Measurements from ENCODE around the gene OR5H2. TPM values are rescaled to one million over a fixed set of nuclear protein-coding genes. Genes with fewer than 3 reads are reported as not detected.
"Not testable (repeated sequence)": the region's sequence is repeated elsewhere in the genome, so short reads cannot be mapped to it uniquely, and the experiment has no call there.

OR5H2 gene
- total RNA-seq, 1 donor from 2014 or later, result not detected

DNA sequence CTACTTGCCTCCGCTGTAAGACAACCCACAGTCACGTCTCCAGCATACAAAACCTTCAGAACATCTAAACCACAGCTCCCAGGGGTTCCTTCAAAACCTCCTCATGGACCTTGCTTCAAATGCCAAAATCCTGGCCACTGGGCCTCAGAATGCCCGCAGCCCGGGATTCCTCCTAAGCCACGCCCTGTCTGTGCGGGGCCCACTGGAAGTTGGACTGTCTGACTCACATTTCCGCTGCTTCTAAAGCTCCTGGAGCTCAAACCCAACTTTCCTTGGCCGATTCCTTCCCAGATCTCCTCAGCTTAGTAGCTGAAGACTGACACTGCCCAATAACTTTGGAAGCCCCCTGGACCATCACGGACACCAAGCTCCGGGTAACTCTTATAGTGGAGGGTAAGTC lies 36.2 kb upstream of the OR5H2 start:
- H3K9me3 Mint-ChIP-seq (ENCODE audit: low read depth), result no peaks in the 10 kb centered on the region
- DNase-seq (ENCODE audit: low spot score), result no peak
- TF ChIP-seq, protein P1, sequence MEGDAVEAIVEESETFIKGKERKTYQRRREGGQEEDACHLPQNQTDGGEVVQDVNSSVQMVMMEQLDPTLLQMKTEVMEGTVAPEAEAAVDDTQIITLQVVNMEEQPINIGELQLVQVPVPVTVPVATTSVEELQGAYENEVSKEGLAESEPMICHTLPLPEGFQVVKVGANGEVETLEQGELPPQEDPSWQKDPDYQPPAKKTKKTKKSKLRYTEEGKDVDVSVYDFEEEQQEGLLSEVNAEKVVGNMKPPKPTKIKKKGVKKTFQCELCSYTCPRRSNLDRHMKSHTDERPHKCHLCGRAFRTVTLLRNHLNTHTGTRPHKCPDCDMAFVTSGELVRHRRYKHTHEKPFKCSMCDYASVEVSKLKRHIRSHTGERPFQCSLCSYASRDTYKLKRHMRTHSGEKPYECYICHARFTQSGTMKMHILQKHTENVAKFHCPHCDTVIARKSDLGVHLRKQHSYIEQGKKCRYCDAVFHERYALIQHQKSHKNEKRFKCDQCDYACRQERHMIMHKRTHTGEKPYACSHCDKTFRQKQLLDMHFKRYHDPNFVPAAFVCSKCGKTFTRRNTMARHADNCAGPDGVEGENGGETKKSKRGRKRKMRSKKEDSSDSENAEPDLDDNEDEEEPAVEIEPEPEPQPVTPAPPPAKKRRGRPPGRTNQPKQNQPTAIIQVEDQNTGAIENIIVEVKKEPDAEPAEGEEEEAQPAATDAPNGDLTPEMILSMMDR (IDR thresholded peaks at IDR 0.05), result no peak
- no peaks in the 10 kb centered on the region for H3K27me3 Mint-ChIP-seq (ENCODE audit: low read depth)
- no peak overlapping the region for H3K4me3 Mint-ChIP-seq (ENCODE audit: unreplicated experiment)
- H3K27ac Mint-ChIP-seq (ENCODE audit: unreplicated experiment), result no peak overlapping the region
- no peaks in the 10 kb centered on the region for H3K4me1 Mint-ChIP-seq (ENCODE audit: low read depth)
- no peaks in the 10 kb centered on the region for H3K36me3 Mint-ChIP-seq (ENCODE audit: low read depth)

DNA sequence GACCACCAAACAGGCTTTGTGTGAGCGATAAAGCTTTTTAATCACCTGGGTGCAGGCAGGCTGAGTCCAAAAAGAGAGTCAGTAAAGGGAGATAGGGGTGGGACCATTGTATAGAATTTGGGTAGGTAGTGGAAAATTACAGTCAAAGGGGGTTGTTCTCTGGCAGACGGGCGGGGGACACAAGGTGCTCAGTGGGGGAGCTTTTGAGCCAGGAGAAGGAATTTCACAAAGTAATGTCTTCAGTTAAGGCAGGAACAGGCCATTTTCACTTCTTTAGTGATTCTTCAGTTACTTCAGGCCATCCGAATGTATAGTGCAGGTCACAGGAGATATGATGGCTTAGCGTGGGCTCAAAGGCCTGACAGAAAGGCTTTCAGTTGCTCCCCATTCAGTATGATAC lies 26.3 kb upstream of the OR5H2 start:
- H3K9me3 Mint-ChIP-seq (ENCODE audit: low read depth); H3K27me3 Mint-ChIP-seq (ENCODE audit: low read depth); H3K4me3 Mint-ChIP-seq (ENCODE audit: unreplicated experiment); H3K4me1 Mint-ChIP-seq (ENCODE audit: low read depth); H3K36me3 Mint-ChIP-seq (ENCODE audit: low read depth); DNase-seq (ENCODE audit: low spot score); H3K27ac Mint-ChIP-seq (ENCODE audit: unreplicated experiment): not testable (repeated sequence)

DNA sequence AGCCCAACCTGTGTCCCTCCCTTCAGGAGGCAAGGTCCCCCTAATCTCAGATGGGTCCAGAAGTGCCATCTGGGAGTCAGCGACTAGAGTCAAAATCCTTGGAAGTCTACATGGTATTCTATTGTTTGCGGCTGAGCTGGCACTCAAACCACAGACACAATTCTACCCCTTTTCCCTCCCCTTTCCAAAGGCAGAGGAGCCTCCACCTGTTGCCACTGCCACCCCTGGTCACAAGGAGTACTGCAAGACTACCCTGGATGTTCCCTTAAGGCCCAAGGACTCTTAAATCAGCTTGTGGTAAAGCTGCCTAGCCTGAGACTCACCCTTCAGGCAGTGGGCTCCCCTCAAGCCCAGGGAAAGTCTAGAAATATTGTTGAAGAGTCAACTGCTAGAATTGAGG lies 22.6 kb upstream of the OR5H2 start:
- no peak for DNase-seq (ENCODE audit: low spot score)
- H3K27ac Mint-ChIP-seq (ENCODE audit: unreplicated experiment), result no peak overlapping the region
- H3K4me1 Mint-ChIP-seq (ENCODE audit: low read depth), result no peaks in the 10 kb centered on the region
- no peak overlapping the region for H3K4me3 Mint-ChIP-seq (ENCODE audit: unreplicated experiment)
- H3K36me3 Mint-ChIP-seq (ENCODE audit: low read depth), result no peaks in the 10 kb centered on the region
- TF ChIP-seq, protein P1 (IDR thresholded peaks at IDR 0.05), result no peak
- peaks cover 5% of the 10 kb centered on the region for H3K9me3 Mint-ChIP-seq (ENCODE audit: low read depth)
- peaks cover 3% of the 10 kb centered on the region for H3K27me3 Mint-ChIP-seq (ENCODE audit: low read depth)

DNA sequence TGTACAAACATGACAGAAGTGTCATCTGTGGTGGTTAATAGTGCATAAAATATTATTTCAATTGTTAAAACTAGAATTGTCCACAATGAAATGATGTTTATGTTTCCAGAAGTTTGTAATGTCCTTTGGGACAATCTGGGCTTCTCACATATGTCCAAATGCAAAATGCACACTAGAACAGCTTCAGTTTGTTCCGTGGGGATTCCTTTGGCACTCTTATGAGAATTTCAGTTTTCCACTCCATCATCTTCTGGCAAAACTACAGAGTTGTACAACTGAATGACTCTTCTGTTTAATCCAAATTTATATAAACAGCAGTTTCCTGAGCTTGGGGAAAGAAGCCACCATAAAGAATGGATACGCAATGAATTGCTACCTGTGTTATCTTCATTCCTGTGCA lies 20.3 kb upstream of the OR5H2 start:
- Mint-ChIP-seq H3K9me3 (ENCODE audit: low read depth) (peaks cover 5% of the 10 kb centered on the region), H3K36me3 (ENCODE audit: low read depth) (no peaks in the 10 kb centered on the region), H3K27ac (ENCODE audit: unreplicated experiment) (no peak overlapping the region), H3K4me1 (ENCODE audit: low read depth) (no peaks in the 10 kb centered on the region), H3K4me3 (ENCODE audit: unreplicated experiment) (no peak overlapping the region), H3K27me3 (ENCODE audit: low read depth) (no peaks in the 10 kb centered on the region)
- DNase-seq (ENCODE audit: low spot score), result no peak
- TF ChIP-seq, protein P1 (IDR thresholded peaks at IDR 0.05), result no peak

DNA sequence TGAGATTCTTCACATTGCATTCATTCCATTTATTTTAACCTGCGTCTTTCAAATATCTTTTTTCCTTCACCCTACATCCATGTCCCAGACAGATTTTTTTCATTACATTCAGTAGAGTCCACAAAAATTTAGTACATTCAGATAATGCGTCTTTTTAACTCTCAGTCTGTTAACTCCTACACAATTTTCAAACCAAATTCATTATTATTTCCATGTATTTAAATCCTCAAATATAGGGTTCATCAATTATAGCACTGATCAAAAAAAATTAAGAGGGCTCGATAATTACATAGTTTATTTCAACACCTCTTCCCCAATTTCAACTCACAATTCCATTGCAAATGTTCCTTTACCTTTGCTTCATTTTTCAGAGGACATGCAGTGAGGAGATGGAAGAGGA lies 18.4 kb upstream of the OR5H2 start, which contains the start of gene OR5H6:
TSS of gene OR5H6 (plus strand) at position 301 of the 400 bp plus-strand sequence. CDS start at position 390, 89 bp downstream.
- H3K4me3 Mint-ChIP-seq (ENCODE audit: unreplicated experiment), result no peak within 1 kb of the TSS
- H3K27me3 Mint-ChIP-seq (ENCODE audit: low read depth), result no peaks in the 10 kb centered on the region
- no peaks in the 10 kb centered on the region for H3K36me3 Mint-ChIP-seq (ENCODE audit: low read depth)
- TF ChIP-seq, protein P1 (IDR thresholded peaks at IDR 0.05), result no peak
- H3K9me3 Mint-ChIP-seq (ENCODE audit: low read depth), result peaks cover 2% of the 10 kb centered on the region
- H3K4me1 Mint-ChIP-seq (ENCODE audit: low read depth), result no peaks in the 10 kb centered on the region
- no peak within 1 kb of the TSS for H3K27ac Mint-ChIP-seq (ENCODE audit: unreplicated experiment)
- no peak for DNase-seq (ENCODE audit: low spot score)

DNA sequence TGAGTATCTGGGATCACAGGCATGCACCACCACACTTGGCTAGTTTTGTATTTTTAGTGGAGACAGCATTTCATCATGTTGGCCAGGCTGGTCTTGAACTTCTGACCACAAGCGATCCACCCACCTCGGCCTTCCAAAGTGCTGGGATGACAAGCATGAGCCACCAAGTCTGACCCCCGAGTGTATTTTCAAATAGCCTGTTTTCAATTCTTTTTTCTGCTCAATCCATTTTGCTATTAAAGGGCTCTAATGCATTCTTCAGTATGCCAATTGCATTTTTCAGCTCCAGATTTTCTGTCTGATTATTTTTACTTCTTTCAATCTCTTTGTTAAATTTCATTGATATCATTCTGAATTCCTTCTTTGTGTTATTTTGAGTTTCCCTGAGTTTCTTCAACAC lies 12.5 kb upstream of the OR5H2 start:
- H3K27ac Mint-ChIP-seq (ENCODE audit: unreplicated experiment), result no peak overlapping the region
- no peak for DNase-seq (ENCODE audit: low spot score)
- no peaks in the 10 kb centered on the region for H3K4me1 Mint-ChIP-seq (ENCODE audit: low read depth)
- H3K4me3 Mint-ChIP-seq (ENCODE audit: unreplicated experiment), result no peak overlapping the region
- peaks cover 17% of the 10 kb centered on the region for H3K9me3 Mint-ChIP-seq (ENCODE audit: low read depth)
- TF ChIP-seq, protein P1 (IDR thresholded peaks at IDR 0.05), result no peak
- no peaks in the 10 kb centered on the region for H3K27me3 Mint-ChIP-seq (ENCODE audit: low read depth)
- peaks cover 2% of the 10 kb centered on the region for H3K36me3 Mint-ChIP-seq (ENCODE audit: low read depth)
